HCT116 (cell line): ENCODE measurements around the gene PHKG2. TPM values are rescaled to one million over a fixed set of nuclear protein-coding genes. Genes with fewer than 3 reads are reported as not detected.

Experiments
- ATAC-seq: fragments of 200-7000 bp; cut with Tn5 transposase; 2 replicates; pipeline ENCODE4 v1.9.1; 2020; ENCODE audit warnings: mild to moderate bottlenecking, moderate library complexity
- BruUV-seq: library from RNA; stranded (reverse); fragments of 400-500 nt; replicated peaks from 2 replicates; lab custom pipeline; 2021; lab: Mats Ljungman, UMichigan
- CTCF ChIA-PET: fragments of 300-600 bp; sonication (Branson Sonifier 250); formaldehyde crosslinking; loops from one replicate; lab custom pipeline; 2021; ENCODE audit warnings: antibody characterized with exemption; lab: Charles Lee
- POLR2A ChIA-PET: fragments of 300-600, 350-600 bp; sonication (Branson Sonifier 250); formaldehyde crosslinking; loops from one replicate; lab custom pipeline; 2021; ENCODE audit warnings: antibody characterized with exemption; lab: Charles Lee
- RAD21 ChIA-PET, 2 experiments: fragments of 300-600 bp; sonication (Branson Sonifier 250); formaldehyde crosslinking; loops; one replicate each; lab custom pipeline; 2023; ENCODE audit warnings: low total read pairs in 2 of 2; ENCODE audit not compliant: uncharacterized antibody in 2 of 2, unreplicated experiment in 2 of 2, low non-redundant PET in 1 of 2; lab: Charles Lee
- DNase-seq: peaks from one replicate; pipeline ENCODE4 v3.0.0-alpha.2; 2010; ENCODE audit warnings: low read depth, low spot score
- H2AFZ ChIP-seq: fragments of 200-600 bp; shearing (Covaris generic), sonication (generic); 2 replicates; pipeline ENCODE4 v1.6.1; 2017; ENCODE audit warnings: low read depth, mixed run types, mixed read lengths, antibody characterized with exemption, low read length; ENCODE audit not compliant: poor library complexity, severe bottlenecking
- H3K27ac ChIP-seq: 2 replicates; pipeline ENCODE4 v1.5.1; 2012; ENCODE audit warnings: low read depth, low read length
- H3K27me3 ChIP-seq: fragments of 200-600 bp; sonication (generic); 2 replicates; pipeline ENCODE4 v1.6.1; 2016; ENCODE audit warnings: mixed run types, low read length, mixed read lengths; ENCODE audit not compliant: insufficient read depth
- H3K36me3 ChIP-seq, 2 experiments: fragments of 200-500 bp in 1 of 2; fragments of 200-600 bp in 1 of 2; sonication (Bioruptor generic) in 1 of 2; sonication (generic) in 1 of 2; 2 replicates each; pipeline versions ENCODE4 v1.5.1 to v1.6.1; 2014 to 2016; ENCODE audit warnings: low read length in 2 of 2, inconsistent platforms in 1 of 2, mixed read lengths in 1 of 2, mixed run types in 1 of 2; ENCODE audit not compliant: insufficient read depth in 2 of 2, control insufficient read depth in 1 of 2
- H3K4me1 ChIP-seq, 2 experiments: fragments of 200-600 bp in 1 of 2; sonication (generic) in 1 of 2; 2 replicates each; pipeline versions ENCODE4 v1.5.1 to v1.6.1; 2012 to 2017; ENCODE audit warnings: low read length in 2 of 2, inconsistent platforms in 1 of 2, mild to moderate bottlenecking in 1 of 2, mixed read lengths in 1 of 2, mixed run types in 1 of 2, moderate library complexity in 1 of 2; ENCODE audit not compliant: insufficient read depth in 2 of 2, control insufficient read depth in 1 of 2
- H3K4me2 ChIP-seq: fragments of 200-600 bp; sonication (generic); 2 replicates; pipeline ENCODE4 v1.6.1; 2017; ENCODE audit warnings: mixed run types, low read length, mixed read lengths
- H3K4me3 ChIP-seq, 2 experiments: fragments of 200-600 bp in 1 of 2; sonication (generic) in 1 of 2; replicated peaks in 1 of 2; 2 replicates each; pipeline ENCODE4 v1.5.1; 2011 to 2016; ENCODE audit warnings: low read length in 2 of 2, control low read depth in 1 of 2, low read depth in 1 of 2, mild to moderate bottlenecking in 1 of 2, mixed read lengths in 1 of 2, mixed run types in 1 of 2
- H3K79me2 ChIP-seq: fragments of 200-600 bp; sonication (generic); 2 replicates; pipeline ENCODE4 v1.6.1; 2017; ENCODE audit warnings: mild to moderate bottlenecking, mixed run types, low read length, moderate library complexity, mixed read lengths; ENCODE audit not compliant: insufficient read depth
- H3K9ac ChIP-seq: fragments of 200-600 bp; sonication (generic); 2 replicates; pipeline ENCODE4 v1.6.1; 2016; ENCODE audit warnings: low read length, mixed read lengths
- H3K9me2 ChIP-seq: fragments of 200-600 bp; sonication (generic), shearing (Covaris generic); 2 replicates; pipeline ENCODE4 v1.6.1; 2017; ENCODE audit warnings: mixed run types, mild to moderate bottlenecking, moderate library complexity; ENCODE audit not compliant: insufficient read depth
- H3K9me3 ChIP-seq, 2 experiments: fragments of 200-500 bp in 1 of 2; fragments of 200-600 bp in 1 of 2; sonication (Bioruptor generic) in 1 of 2; sonication (generic) in 1 of 2; 2 replicates each; pipeline ENCODE4 v1.6.1; 2014 to 2017; ENCODE audit warnings: low read length in 2 of 2, mixed read lengths in 2 of 2, inconsistent platforms in 1 of 2, low read depth in 1 of 2, mild to moderate bottlenecking in 1 of 2, mixed run types in 1 of 2, moderate library complexity in 1 of 2; ENCODE audit not compliant: control insufficient read depth in 1 of 2, insufficient read depth in 1 of 2
- H4K20me1 ChIP-seq: fragments of 200-600 bp; sonication (generic), shearing (Covaris generic); 2 replicates; pipeline ENCODE4 v1.6.1; 2017; ENCODE audit warnings: mixed run types, mild to moderate bottlenecking, moderate library complexity; ENCODE audit not compliant: insufficient read depth
- CBX3 ChIP-seq: IDR thresholded peaks from 2 replicates; pipeline ENCODE4 v1.6.1; 2012; ENCODE audit warnings: low read depth
- CEBPB ChIP-seq: IDR thresholded peaks from 2 replicates; pipeline ENCODE4 v1.6.1; 2012; ENCODE audit warnings: low read depth
- EGR1 ChIP-seq: IDR thresholded peaks from 2 replicates; pipeline ENCODE4 v1.6.1; 2012; ENCODE audit warnings: low read depth
- EZH2 ChIP-seq: fragments of 200-600 bp; sonication (generic); IDR thresholded peaks from 2 replicates; pipeline ENCODE4 v1.6.1; 2017; ENCODE audit warnings: antibody characterized with exemption, mixed run types
- EZH2phosphoT487 ChIP-seq: fragments of 200-600 bp; IDR thresholded peaks from 2 replicates; pipeline ENCODE4 v1.6.1; 2018; ENCODE audit warnings: antibody characterized with exemption, borderline replicate concordance
- FOSL1 ChIP-seq: IDR thresholded peaks from 2 replicates; pipeline ENCODE4 v1.6.1; 2012; ENCODE audit warnings: low read depth
- JUND ChIP-seq: IDR thresholded peaks from 2 replicates; pipeline ENCODE4 v1.6.1; 2012
- POLR2A ChIP-seq: IDR thresholded peaks from 2 replicates; pipeline ENCODE4 v1.7.0; 2011; ENCODE audit warnings: borderline replicate concordance; ENCODE audit not compliant: insufficient read depth, insufficient read length; ENCODE audit errors: extremely low read depth
- POLR2AphosphoS5 ChIP-seq: IDR thresholded peaks from 2 replicates; pipeline ENCODE4 v1.6.1; 2011; ENCODE audit warnings: mild to moderate bottlenecking, low read depth, low read length, moderate library complexity
- SP1 ChIP-seq: IDR thresholded peaks from 2 replicates; pipeline ENCODE4 v1.6.1; 2012; ENCODE audit warnings: low read depth
- SRF ChIP-seq: IDR thresholded peaks from 2 replicates; pipeline ENCODE4 v1.6.1; 2012; ENCODE audit warnings: low read depth
- TCF7L2 ChIP-seq: IDR thresholded peaks from 2 replicates; pipeline ENCODE4 v1.7.0; 2011; ENCODE audit warnings: borderline replicate concordance, inconsistent platforms; ENCODE audit not compliant: insufficient read depth, insufficient read length; ENCODE audit errors: extremely low read depth
- intact Hi-C: fragments of 100-400 bp; cut with micrococcal nuclease; formaldehyde crosslinking; loops from 2 replicates; pipeline ENCODE4 v1.10.0; 2022
- total RNA-seq: library from RNA; stranded (reverse); gene quantifications from one replicate; pipeline ENCODE4 v1.2.1, GENCODE V29; 2021; ENCODE audit not compliant: unreplicated experiment
- TF ChIP-seq, protein P1 (sequence below): IDR thresholded peaks from 2 replicates; pipeline ENCODE4 v1.6.1; 2011; ENCODE audit warnings: mild to moderate bottlenecking, low read length, moderate library complexity; ENCODE audit not compliant: insufficient replicate concordance; ENCODE audit errors: extremely low read depth
- TF ChIP-seq, protein P2 (sequence below), 3 experiments: fragments of 200-600 bp in 1 of 3; sonication (generic) in 1 of 3; IDR thresholded peaks in 2 of 3; conservative IDR thresholded peaks in 1 of 3; 2 replicates each; pipeline ENCODE4 v1.5.1; 2012 to 2017; ENCODE audit warnings: low read depth in 2 of 3, low read length in 2 of 3, antibody characterized with exemption in 1 of 3, borderline replicate concordance in 1 of 3, control low read depth in 1 of 3, mild to moderate bottlenecking in 1 of 3, mixed read lengths in 1 of 3, mixed run types in 1 of 3, moderate library complexity in 1 of 3; ENCODE audit not compliant: insufficient read depth in 1 of 3

Gene PHKG2
- total RNA-seq, 1 experiment from 2014 or later: 32.6 TPM

DNA sequence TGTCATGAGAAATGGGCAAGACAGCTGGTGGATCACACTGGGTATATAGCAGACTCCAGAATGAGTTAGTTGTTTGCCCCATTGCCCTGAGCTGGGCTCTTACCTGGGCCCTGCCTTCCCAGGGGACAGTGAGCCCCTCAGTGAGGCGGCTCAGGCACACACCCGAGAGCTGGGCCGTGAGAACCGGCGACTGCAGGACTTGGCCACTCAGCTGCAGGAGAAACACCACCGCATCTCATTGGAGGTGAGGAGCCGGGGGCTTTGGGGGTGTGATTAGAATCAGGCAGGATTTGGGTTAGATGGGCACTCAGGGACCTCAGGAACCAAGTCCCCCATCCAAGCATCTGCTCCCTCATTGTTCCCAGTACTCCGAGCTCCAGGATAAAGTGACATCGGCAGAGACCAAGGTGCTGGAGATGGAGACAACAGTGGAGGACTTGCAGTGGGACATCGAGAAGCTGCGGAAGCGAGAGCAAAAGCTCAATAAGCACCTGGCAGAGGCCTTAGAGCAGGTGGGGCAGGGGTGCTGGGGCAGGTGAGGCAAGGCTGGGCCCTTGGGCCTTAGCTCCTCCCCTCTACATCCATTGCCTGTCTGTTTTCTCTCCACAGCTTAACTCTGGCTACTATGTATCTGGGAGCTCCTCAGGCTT, 16.7 kb downstream of the PHKG2 start:
- ChIA-PET POLR2A (no interaction called here), CTCF (no interaction called here), RAD21 (no interaction called here)
- Histone ChIP-seq H3K27me3 (no peaks in the 10 kb centered on the region), H4K20me1 (no peaks in the 10 kb centered on the region), H3K4me3 (no peak overlapping the region), H3K4me1 (peaks cover 14 to 24% of the 10 kb centered on the region in 2 experiments; a peak in 3 of 4 replicates), H2AFZ (no peak overlapping the region), H3K4me2 (no peak overlapping the region), H3K79me2 (peaks cover 36% of the 10 kb centered on the region), H3K9me2 (no peaks in the 10 kb centered on the region), H3K9ac (no peak overlapping the region), H3K9me3 (no peaks in the 10 kb centered on the region), H3K27ac (no peak overlapping the region), H3K36me3 (peaks cover 51 to 60% of the 10 kb centered on the region in 2 experiments)
- ATAC-seq: no peak
- no peak for DNase-seq
- intact Hi-C loops: no loop called here
- BruUV-seq: no TSS peak
- TF ChIP-seq POLR2A: no peak

DNA sequence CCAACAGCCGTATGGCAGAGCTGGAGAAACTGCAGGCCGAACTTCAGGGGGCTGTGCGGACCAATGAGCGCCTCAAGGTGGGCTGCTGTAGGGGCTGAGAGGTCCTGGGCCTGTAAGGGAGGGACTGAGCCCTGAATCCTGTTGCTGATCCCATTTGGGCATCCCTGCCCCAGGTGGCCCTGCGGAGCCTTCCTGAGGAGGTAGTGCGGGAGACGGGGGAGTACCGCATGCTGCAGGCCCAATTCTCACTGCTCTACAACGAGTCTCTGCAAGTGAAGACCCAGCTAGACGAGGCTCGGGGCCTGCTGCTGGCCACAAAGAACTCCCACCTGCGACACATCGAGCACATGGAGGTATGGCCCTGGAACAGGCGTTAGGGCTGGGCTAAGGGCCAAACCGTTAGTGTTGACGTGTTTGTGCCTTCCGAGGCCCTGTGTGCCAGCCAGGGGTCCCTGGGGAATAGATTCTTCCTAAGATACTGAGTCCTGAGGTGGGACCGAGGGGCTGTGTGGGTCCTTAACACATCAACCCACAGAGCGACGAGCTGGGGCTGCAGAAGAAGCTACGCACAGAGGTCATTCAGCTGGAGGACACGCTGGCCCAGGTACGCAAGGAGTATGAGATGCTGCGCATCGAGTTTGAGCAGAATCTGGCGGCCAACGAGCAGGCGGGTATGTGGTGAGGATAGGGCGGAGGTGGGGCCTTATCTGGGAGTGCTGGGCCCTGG, 18.1 kb downstream of the PHKG2 start:
- intact Hi-C loops: no loop called here
- Histone ChIP-seq H3K27me3 (no peaks in the 10 kb centered on the region), H3K27ac (no peak overlapping the region), H3K4me3 (no peak overlapping the region), H3K9me2 (no peaks in the 10 kb centered on the region), H3K4me1 (peaks cover 6 to 13% of the 10 kb centered on the region in 2 experiments; a peak in 2 of 4 replicates), H3K4me2 (no peak overlapping the region), H3K9me3 (no peaks in the 10 kb centered on the region), H3K79me2 (peaks cover 34% of the 10 kb centered on the region), H3K36me3 (peaks cover 55 to 60% of the 10 kb centered on the region in 2 experiments), H4K20me1 (no peaks in the 10 kb centered on the region), H2AFZ (no peak overlapping the region), H3K9ac (no peak overlapping the region)
- BruUV-seq: no TSS peak
- ChIA-PET RAD21 (no interaction called here), CTCF (no interaction called here), POLR2A (no interaction called here)
- DNase-seq: no peak
- no peak for ATAC-seq
- TF ChIP-seq SRF (no peak), EZH2phosphoT487 (no peak), SP1 (no peak), CBX3 (no peak), EGR1 (no peak), FOSL1 (no peak), JUND (no peak), POLR2AphosphoS5 (no peak), EZH2 (no peak), CEBPB (no peak), TCF7L2 (no peak)
- TF ChIP-seq, protein P1, sequence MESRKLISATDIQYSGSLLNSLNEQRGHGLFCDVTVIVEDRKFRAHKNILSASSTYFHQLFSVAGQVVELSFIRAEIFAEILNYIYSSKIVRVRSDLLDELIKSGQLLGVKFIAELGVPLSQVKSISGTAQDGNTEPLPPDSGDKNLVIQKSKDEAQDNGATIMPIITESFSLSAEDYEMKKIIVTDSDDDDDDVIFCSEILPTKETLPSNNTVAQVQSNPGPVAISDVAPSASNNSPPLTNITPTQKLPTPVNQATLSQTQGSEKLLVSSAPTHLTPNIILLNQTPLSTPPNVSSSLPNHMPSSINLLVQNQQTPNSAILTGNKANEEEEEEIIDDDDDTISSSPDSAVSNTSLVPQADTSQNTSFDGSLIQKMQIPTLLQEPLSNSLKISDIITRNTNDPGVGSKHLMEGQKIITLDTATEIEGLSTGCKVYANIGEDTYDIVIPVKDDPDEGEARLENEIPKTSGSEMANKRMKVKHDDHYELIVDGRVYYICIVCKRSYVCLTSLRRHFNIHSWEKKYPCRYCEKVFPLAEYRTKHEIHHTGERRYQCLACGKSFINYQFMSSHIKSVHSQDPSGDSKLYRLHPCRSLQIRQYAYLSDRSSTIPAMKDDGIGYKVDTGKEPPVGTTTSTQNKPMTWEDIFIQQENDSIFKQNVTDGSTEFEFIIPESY: no peak
- TF ChIP-seq, protein P2, sequence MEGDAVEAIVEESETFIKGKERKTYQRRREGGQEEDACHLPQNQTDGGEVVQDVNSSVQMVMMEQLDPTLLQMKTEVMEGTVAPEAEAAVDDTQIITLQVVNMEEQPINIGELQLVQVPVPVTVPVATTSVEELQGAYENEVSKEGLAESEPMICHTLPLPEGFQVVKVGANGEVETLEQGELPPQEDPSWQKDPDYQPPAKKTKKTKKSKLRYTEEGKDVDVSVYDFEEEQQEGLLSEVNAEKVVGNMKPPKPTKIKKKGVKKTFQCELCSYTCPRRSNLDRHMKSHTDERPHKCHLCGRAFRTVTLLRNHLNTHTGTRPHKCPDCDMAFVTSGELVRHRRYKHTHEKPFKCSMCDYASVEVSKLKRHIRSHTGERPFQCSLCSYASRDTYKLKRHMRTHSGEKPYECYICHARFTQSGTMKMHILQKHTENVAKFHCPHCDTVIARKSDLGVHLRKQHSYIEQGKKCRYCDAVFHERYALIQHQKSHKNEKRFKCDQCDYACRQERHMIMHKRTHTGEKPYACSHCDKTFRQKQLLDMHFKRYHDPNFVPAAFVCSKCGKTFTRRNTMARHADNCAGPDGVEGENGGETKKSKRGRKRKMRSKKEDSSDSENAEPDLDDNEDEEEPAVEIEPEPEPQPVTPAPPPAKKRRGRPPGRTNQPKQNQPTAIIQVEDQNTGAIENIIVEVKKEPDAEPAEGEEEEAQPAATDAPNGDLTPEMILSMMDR (IDR thresholded peaks at IDR 0.05 in 2 of 3, conservative IDR thresholded peaks at IDR 0.05 in 1 of 3; ENCODE audit: borderline replicate concordance in 1 of 3, insufficient read depth in 1 of 3, low read depth in 2 of 3, low read length in 2 of 3): no peak
